HepG2 (cell line): ENCODE measurements around the gene SIAH2. TPM values are rescaled to one million over a fixed set of nuclear protein-coding genes. Genes with fewer than 3 reads are reported as not detected.

ENCODE experiments used
- IRF9 ChIP-seq: sonication (generic); formaldehyde crosslinking; IDR thresholded peaks from 2 replicates; pipeline ENCODE4 v1.8.0; 2022; ENCODE audit warnings: missing genetic modification reagents, mild to moderate bottlenecking, borderline replicate concordance
- MED1 ChIP-seq: sonication (generic); formaldehyde crosslinking; IDR thresholded peaks from 2 replicates; pipeline ENCODE4 v1.4.0; 2020; ENCODE audit warnings: missing genetic modification reagents
- RARA ChIP-seq: IDR thresholded peaks from 2 replicates; pipeline ENCODE4 v1.6.1; 2016; ENCODE audit warnings: missing genetic modification reagents, missing compliant biosample characterization
- RERE ChIP-seq: IDR thresholded peaks from 2 replicates; pipeline ENCODE4 v1.6.1; 2016; ENCODE audit warnings: low read depth, missing genetic modification reagents, missing compliant biosample characterization
- REXO4 ChIP-seq: sonication (generic); formaldehyde crosslinking; IDR thresholded peaks from 2 replicates; pipeline ENCODE4 v1.8.0; 2022; ENCODE audit warnings: missing genetic modification reagents, mild to moderate bottlenecking, borderline replicate concordance
- RXRA ChIP-seq: sonication (generic); formaldehyde crosslinking; IDR thresholded peaks from 2 replicates; pipeline ENCODE4 v1.5.1; 2020; ENCODE audit warnings: missing genetic modification reagents
- RXRB ChIP-seq: IDR thresholded peaks from 2 replicates; pipeline ENCODE4 v1.6.1; 2016; ENCODE audit warnings: borderline replicate concordance, missing genetic modification reagents, missing compliant biosample characterization
- THAP9 ChIP-seq: sonication (generic); formaldehyde crosslinking; IDR thresholded peaks from 2 replicates; pipeline ENCODE4; 2020; ENCODE audit warnings: missing genetic modification reagents, mild to moderate bottlenecking, borderline replicate concordance
- ZNF10 ChIP-seq: sonication (generic); formaldehyde crosslinking; IDR thresholded peaks from 2 replicates; pipeline ENCODE4 v1.4.0; 2020; ENCODE audit warnings: mild to moderate bottlenecking, low read depth, missing genetic modification reagents, borderline replicate concordance
- ZNF362 ChIP-seq: sonication (generic); formaldehyde crosslinking; IDR thresholded peaks from 2 replicates; pipeline ENCODE4 v1.4.0; 2020; ENCODE audit warnings: missing genetic modification reagents, mild to moderate bottlenecking, borderline replicate concordance
- ZNF687 ChIP-seq: sonication (generic); formaldehyde crosslinking; IDR thresholded peaks from 2 replicates; pipeline ENCODE4 v1.5.1; 2020; ENCODE audit warnings: mild to moderate bottlenecking, missing genetic modification reagents, moderate library complexity
- ZNF878 ChIP-seq: sonication (generic); formaldehyde crosslinking; IDR thresholded peaks from 2 replicates; pipeline ENCODE4 v1.8.1; 2023; ENCODE audit warnings: mild to moderate bottlenecking, missing genetic modification reagents, moderate library complexity
- polyA plus RNA-seq, 8 experiments: library from polyadenylated mRNA; depleted of rRNA in 3 of 8; stranded (reverse) in 7 of 8; unstranded in 1 of 8; fragments of >200 nt; fragmentation: Illumina TruSeq in 4 of 8; extraction: Trizol in 4 of 8; gene quantifications; 2 replicates each; pipeline versions ENCODE4 v1.2.1 to v1.2.3, GENCODE V29; 2011 to 2016; ENCODE audit warnings: low read depth in 4 of 8, missing spikeins in 1 of 8, mixed read lengths in 1 of 8; ENCODE audit not compliant: insufficient read depth in 1 of 8
- total RNA-seq, 5 experiments: library from RNA; depleted of rRNA; stranded (reverse); fragments of >200 nt; fragmentation: Illumina TruSeq; extraction: Trizol; gene quantifications; 2 replicates each; pipeline ENCODE4 v1.2.3, GENCODE V29; 2016; ENCODE audit warnings: low read depth in 1 of 5

Gene SIAH2
- total and polyA plus RNA-seq, 2 of the 13 experiments (the other 11 are each of a cell fraction or from before 2014, with no cell fraction given) = 71.8 to 117 TPM

GRCh38 chr3:150749255-150749654 is 13.7 kb downstream of the SIAH2 start (continued):
- TF ChIP-seq ZNF362 (CRISPR knock-in tag) (peak; percentile 82; the same call in 1 of the 2 replicates), RERE (CRISPR knock-in tag) (no peak), RXRA (CRISPR knock-in tag) (peak; percentile 32; the same call in 1 of the 2 replicates), THAP9 (CRISPR knock-in tag) (no peak), ZNF10 (CRISPR knock-in tag) (no peak), RXRB (CRISPR knock-in tag) (peak; percentile 54; the same call in 1 of the 2 replicates), MED1 (0 out of 2 replicates have a peak, but pooled peaks have one; percentile 23), ZNF878 (CRISPR knock-in tag) (no peak), REXO4 (CRISPR knock-in tag) (no peak), ZNF687 (CRISPR knock-in tag) (peak; percentile 30; the same call in 1 of the 2 replicates), RARA (peak; percentile 60), IRF9 (CRISPR knock-in tag) (no peak)
